Panc1 (cell line): ENCODE data around the gene SOX5. TPM values are rescaled to one million over a fixed set of nuclear protein-coding genes. Genes with fewer than 3 reads are reported as not detected.

Experiments used
- ATAC-seq: fragments of 200-7000 bp; cut with Tn5 transposase; 2 replicates; pipeline ENCODE4 v1.9.1; 2020; ENCODE audit warnings: mild to moderate bottlenecking, moderate library complexity
- BruUV-seq: library from RNA; stranded (reverse); fragments of 400-500 nt; replicated peaks from 2 replicates; lab custom pipeline; 2021; lab: Mats Ljungman, UMichigan
- CTCF ChIA-PET: fragments of 300-600 bp; sonication (Branson Sonifier 250); formaldehyde crosslinking; loops from one replicate; lab custom pipeline; 2022; ENCODE audit warnings: antibody characterized with exemption; lab: Charles Lee
- POLR2A ChIA-PET: fragments of 300-600 bp; sonication (Branson Sonifier 250); formaldehyde crosslinking; loops from one replicate; lab custom pipeline; 2022; ENCODE audit warnings: antibody characterized with exemption; lab: Charles Lee
- DNase-seq: peaks from one replicate; pipeline ENCODE4 v3.0.0-alpha.2; 2010; ENCODE audit warnings: low read depth, low spot score
- H3K27ac ChIP-seq: 2 replicates; pipeline ENCODE4 v1.5.1; 2011; ENCODE audit warnings: mild to moderate bottlenecking, low read length, inconsistent platforms
- H3K27me3 ChIP-seq: fragments of 200-500 bp; sonication (Bioruptor generic); 2 replicates; pipeline ENCODE4 v1.6.0; 2014; ENCODE audit warnings: low read length, inconsistent platforms; ENCODE audit not compliant: control insufficient read depth, insufficient read depth
- H3K36me3 ChIP-seq: fragments of 200-500 bp; sonication (Bioruptor generic); 2 replicates; pipeline ENCODE4 v1.5.1; 2014; ENCODE audit warnings: inconsistent platforms, mild to moderate bottlenecking, low read length, moderate library complexity; ENCODE audit not compliant: control insufficient read depth, insufficient read depth
- H3K4me1 ChIP-seq: 2 replicates; pipeline ENCODE4 v1.5.1; 2011; ENCODE audit warnings: inconsistent platforms, mild to moderate bottlenecking, low read length, moderate library complexity; ENCODE audit not compliant: control insufficient read depth, insufficient read depth
- H3K4me3 ChIP-seq, 2 experiments: 2 replicates each; pipeline ENCODE4 v1.5.1; 2011 to 2012; ENCODE audit warnings: low read depth in 2 of 2, low read length in 2 of 2, mild to moderate bottlenecking in 2 of 2, inconsistent platforms in 1 of 2, moderate library complexity in 1 of 2
- H3K9me3 ChIP-seq: fragments of 200-500 bp; sonication (Bioruptor generic); 2 replicates; pipeline ENCODE4 v1.5.1; 2014; ENCODE audit warnings: low read depth, mild to moderate bottlenecking, inconsistent platforms, low read length, moderate library complexity; ENCODE audit not compliant: control insufficient read depth, insufficient read depth
- POLR2AphosphoS5 ChIP-seq: IDR thresholded peaks from 2 replicates; pipeline ENCODE4 v1.6.1; 2012; ENCODE audit warnings: mild to moderate bottlenecking, low read depth, low read length, moderate library complexity
- SIN3A ChIP-seq: IDR thresholded peaks from 2 replicates; pipeline ENCODE4 v1.6.1; 2012; ENCODE audit warnings: low read depth, mild to moderate bottlenecking, low read length, moderate library complexity, borderline replicate concordance; ENCODE audit not compliant: insufficient read depth
- TCF7L2 ChIP-seq: IDR thresholded peaks from 2 replicates; pipeline ENCODE4 v1.6.1; 2011; ENCODE audit warnings: mild to moderate bottlenecking, low read depth, low read length, inconsistent platforms
- in situ Hi-C: cut with HindIII; loops from 2 replicates; pipeline ENCODE4 v1.10.0; 2016; ENCODE audit warnings: low sequenced_read_pairs, low pct_unique_long_range_greater_than_20kb
- intact Hi-C: fragments of 100-400 bp; cut with micrococcal nuclease; formaldehyde crosslinking; loops from one replicate; pipeline ENCODE4 v1.10.0; 2022; ENCODE audit not compliant: unreplicated experiment
- total RNA-seq: library from RNA; stranded (reverse); gene quantifications from one replicate; pipeline ENCODE4 v1.2.1, GENCODE V29; 2021; ENCODE audit not compliant: unreplicated experiment
- TF ChIP-seq, protein P1 (sequence below): fragments of 450-650 bp; IDR thresholded peaks from 2 replicates; pipeline ENCODE4 v1.5.1; 2017; ENCODE audit warnings: mild to moderate bottlenecking
- TF ChIP-seq, protein P2 (sequence below), 2 experiments: IDR thresholded peaks; 2 replicates each; pipeline ENCODE4 v1.6.1; 2011 to 2012; ENCODE audit warnings: low read depth in 2 of 2, control low read depth in 1 of 2, low read length in 1 of 2, mild to moderate bottlenecking in 1 of 2, moderate library complexity in 1 of 2; ENCODE audit not compliant: insufficient read depth in 1 of 2

SOX5 gene
- total RNA-seq, 1 experiment from 2014 or later, result 0.23 TPM

DNA sequence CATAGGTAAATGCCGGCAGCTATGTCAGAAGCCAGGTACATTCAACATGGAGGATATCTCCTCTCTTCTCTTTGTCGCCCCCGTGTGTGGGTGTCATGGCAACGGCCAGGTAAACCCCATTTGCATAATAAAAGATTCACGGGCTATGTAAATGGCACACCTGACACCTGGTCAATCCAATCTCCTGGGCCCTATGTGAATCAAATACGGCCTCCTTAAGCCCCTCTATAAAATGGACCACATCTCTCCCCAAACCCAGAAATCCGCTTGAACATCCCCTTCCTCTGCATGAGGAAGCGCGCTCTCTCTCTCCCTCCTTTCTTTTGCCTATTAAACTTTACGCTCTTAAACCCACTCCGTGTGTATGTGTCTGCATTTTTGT lies 363.7 kb downstream of the SOX5 start:
- no peaks in the 10 kb centered on the region for H3K4me1 ChIP-seq
- no peaks in the 10 kb centered on the region for H3K36me3 ChIP-seq
- intact Hi-C loops, result no loop called here
- no peaks in the 10 kb centered on the region for H3K27me3 ChIP-seq
- CTCF ChIA-PET, result no interaction called here
- POLR2A ChIA-PET, result interaction anchor here (0.6 kb wide), 1 partner anchor 1620 kb away, joined by 4 read pairs; no protein-coding TSS in a partner anchor
- ATAC-seq, result no peak
- no TSS peak for BruUV-seq
- H3K9me3 ChIP-seq, result no peaks in the 10 kb centered on the region
- in situ Hi-C loops, result no loop called here
- TF ChIP-seq, protein P1, sequence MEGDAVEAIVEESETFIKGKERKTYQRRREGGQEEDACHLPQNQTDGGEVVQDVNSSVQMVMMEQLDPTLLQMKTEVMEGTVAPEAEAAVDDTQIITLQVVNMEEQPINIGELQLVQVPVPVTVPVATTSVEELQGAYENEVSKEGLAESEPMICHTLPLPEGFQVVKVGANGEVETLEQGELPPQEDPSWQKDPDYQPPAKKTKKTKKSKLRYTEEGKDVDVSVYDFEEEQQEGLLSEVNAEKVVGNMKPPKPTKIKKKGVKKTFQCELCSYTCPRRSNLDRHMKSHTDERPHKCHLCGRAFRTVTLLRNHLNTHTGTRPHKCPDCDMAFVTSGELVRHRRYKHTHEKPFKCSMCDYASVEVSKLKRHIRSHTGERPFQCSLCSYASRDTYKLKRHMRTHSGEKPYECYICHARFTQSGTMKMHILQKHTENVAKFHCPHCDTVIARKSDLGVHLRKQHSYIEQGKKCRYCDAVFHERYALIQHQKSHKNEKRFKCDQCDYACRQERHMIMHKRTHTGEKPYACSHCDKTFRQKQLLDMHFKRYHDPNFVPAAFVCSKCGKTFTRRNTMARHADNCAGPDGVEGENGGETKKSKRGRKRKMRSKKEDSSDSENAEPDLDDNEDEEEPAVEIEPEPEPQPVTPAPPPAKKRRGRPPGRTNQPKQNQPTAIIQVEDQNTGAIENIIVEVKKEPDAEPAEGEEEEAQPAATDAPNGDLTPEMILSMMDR, result no peak
- no peak for TF ChIP-seq POLR2AphosphoS5
- no peak for TF ChIP-seq TCF7L2
- H3K4me3 ChIP-seq, result no peak overlapping the region
- no peak overlapping the region for H3K27ac ChIP-seq
- no peak for DNase-seq

DNA sequence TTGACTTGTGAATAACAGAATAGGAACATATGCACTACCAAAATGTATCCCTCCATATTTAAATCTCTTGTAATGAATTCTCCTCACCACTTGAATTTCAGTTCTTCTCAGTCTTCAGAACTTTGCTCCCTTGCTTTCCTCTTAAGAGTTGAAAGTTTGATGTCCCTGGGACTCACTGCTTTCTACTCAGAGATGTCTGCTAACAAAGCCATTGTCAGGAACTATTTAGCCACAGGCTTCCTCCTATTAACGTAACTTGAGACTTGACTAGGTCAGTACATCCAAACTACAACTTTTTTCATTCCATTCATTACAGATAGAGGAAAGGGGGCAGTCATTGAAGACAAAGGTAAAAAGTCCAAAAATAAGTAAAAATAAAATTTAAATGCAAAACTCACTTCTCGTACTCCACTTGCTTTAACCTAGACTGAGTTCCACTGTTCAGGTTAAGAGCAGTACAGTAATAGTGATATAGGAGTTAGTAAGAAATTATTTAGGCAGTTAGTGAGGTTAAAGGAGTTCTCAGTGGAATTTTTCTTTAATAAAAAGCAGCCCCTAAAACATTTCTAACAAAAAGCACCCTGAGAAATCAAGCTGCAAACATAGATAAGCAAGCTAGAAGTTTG lies 364.2 kb downstream of the SOX5 start:
- no peaks in the 10 kb centered on the region for H3K36me3 ChIP-seq
- DNase-seq (no peak), ATAC-seq (no peak)
- no TSS peak for BruUV-seq
- H3K4me1 ChIP-seq, result no peaks in the 10 kb centered on the region
- no peaks in the 10 kb centered on the region for H3K27me3 ChIP-seq
- no peak overlapping the region for H3K4me3 ChIP-seq
- intact Hi-C loops (no loop called here), in situ Hi-C loops (no loop called here)
- no peak overlapping the region for H3K27ac ChIP-seq
- H3K9me3 ChIP-seq, result no peaks in the 10 kb centered on the region
- TF ChIP-seq SIN3A (no peak), TCF7L2 (no peak), POLR2AphosphoS5 (no peak)
- TF ChIP-seq, protein P2, sequence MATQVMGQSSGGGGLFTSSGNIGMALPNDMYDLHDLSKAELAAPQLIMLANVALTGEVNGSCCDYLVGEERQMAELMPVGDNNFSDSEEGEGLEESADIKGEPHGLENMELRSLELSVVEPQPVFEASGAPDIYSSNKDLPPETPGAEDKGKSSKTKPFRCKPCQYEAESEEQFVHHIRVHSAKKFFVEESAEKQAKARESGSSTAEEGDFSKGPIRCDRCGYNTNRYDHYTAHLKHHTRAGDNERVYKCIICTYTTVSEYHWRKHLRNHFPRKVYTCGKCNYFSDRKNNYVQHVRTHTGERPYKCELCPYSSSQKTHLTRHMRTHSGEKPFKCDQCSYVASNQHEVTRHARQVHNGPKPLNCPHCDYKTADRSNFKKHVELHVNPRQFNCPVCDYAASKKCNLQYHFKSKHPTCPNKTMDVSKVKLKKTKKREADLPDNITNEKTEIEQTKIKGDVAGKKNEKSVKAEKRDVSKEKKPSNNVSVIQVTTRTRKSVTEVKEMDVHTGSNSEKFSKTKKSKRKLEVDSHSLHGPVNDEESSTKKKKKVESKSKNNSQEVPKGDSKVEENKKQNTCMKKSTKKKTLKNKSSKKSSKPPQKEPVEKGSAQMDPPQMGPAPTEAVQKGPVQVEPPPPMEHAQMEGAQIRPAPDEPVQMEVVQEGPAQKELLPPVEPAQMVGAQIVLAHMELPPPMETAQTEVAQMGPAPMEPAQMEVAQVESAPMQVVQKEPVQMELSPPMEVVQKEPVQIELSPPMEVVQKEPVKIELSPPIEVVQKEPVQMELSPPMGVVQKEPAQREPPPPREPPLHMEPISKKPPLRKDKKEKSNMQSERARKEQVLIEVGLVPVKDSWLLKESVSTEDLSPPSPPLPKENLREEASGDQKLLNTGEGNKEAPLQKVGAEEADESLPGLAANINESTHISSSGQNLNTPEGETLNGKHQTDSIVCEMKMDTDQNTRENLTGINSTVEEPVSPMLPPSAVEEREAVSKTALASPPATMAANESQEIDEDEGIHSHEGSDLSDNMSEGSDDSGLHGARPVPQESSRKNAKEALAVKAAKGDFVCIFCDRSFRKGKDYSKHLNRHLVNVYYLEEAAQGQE (IDR thresholded peaks at IDR 0.05; ENCODE audit: insufficient read depth in 1 of 2, low read depth in 2 of 2, low read length in 1 of 2), result no peak
- TF ChIP-seq, protein P1, result no peak
- ChIA-PET POLR2A (interaction anchor here (0.6 kb wide), 1 partner anchor 1620 kb away, joined by 4 read pairs; no protein-coding TSS in a partner anchor), CTCF (no interaction called here)
